Common myeloid progenitor, CD34-positive (primary cell): ENCODE measurements around the gene SLAMF1.

Experiments used
- CTCF ChIA-PET: fragments of 350-600 bp; sonication (Branson Sonifier 250); formaldehyde crosslinking; loops from one replicate; lab custom pipeline; 2021; ENCODE audit warnings: antibody characterized with exemption; lab: Charles Lee
- POLR2A ChIA-PET: fragments of 350-600 bp; sonication (Branson Sonifier 250); formaldehyde crosslinking; loops from one replicate; lab custom pipeline; 2021; ENCODE audit warnings: antibody characterized with exemption; lab: Charles Lee
- DNase-seq, 3 donors: peaks; one replicate each; pipeline versions ENCODE4 v3.0.0 to v3.0.0-alpha.2; 2013
- H3K27ac ChIP-seq, 2 experiments: 1 replicate in 1 of 2; 2 replicates in 1 of 2; pipeline ENCODE4 v1.7.0; 2013; ENCODE audit warnings: inconsistent platforms in 2 of 2, low read length in 2 of 2, mild to moderate bottlenecking in 2 of 2, low read depth in 1 of 2, moderate library complexity in 1 of 2; ENCODE audit not compliant: severe bottlenecking in 2 of 2, insufficient read depth in 1 of 2, poor library complexity in 1 of 2
- H3K27me3 ChIP-seq, 5 experiments: replicated peaks in 2 of 5; 1 replicate in 3 of 5; 2 replicates in 2 of 5; pipeline versions ENCODE4 v1.6.1 to v1.7.0; 2013; ENCODE audit warnings: low read length in 4 of 5, mild to moderate bottlenecking in 2 of 5, moderate library complexity in 2 of 5, inconsistent platforms in 1 of 5; ENCODE audit not compliant: insufficient read depth in 5 of 5, control insufficient read depth in 4 of 5
- H3K36me3 ChIP-seq, 4 experiments: 1 replicate in 2 of 4; 2 replicates in 2 of 4; pipeline versions ENCODE4 v1.6.1 to v1.7.0; 2013; ENCODE audit warnings: low read length in 3 of 4, control low read depth in 1 of 4, mild to moderate bottlenecking in 1 of 4; ENCODE audit not compliant: control insufficient read depth in 4 of 4, insufficient read depth in 4 of 4
- H3K4me1 ChIP-seq, 4 experiments: 1 replicate in 3 of 4; 2 replicates in 1 of 4; pipeline versions ENCODE4 v1.6.1 to v1.7.1; 2013; ENCODE audit warnings: low read length in 3 of 4, mild to moderate bottlenecking in 3 of 4, control low read depth in 1 of 4, inconsistent platforms in 1 of 4, moderate library complexity in 1 of 4; ENCODE audit not compliant: control insufficient read depth in 4 of 4, insufficient read depth in 4 of 4; ENCODE audit errors: control extremely low read depth in 1 of 4
- H3K4me3 ChIP-seq, 7 experiments: 1 replicate in 4 of 7; 2 replicates in 3 of 7; pipeline versions ENCODE4 v1.5.1 to v1.7.0; 2013; ENCODE audit warnings: mild to moderate bottlenecking in 7 of 7, low read length in 6 of 7, moderate library complexity in 6 of 7, inconsistent platforms in 2 of 7, low read depth in 2 of 7, control low read depth in 1 of 7; ENCODE audit not compliant: insufficient read depth in 4 of 7, control insufficient read depth in 1 of 7; ENCODE audit errors: extremely low read depth in 1 of 7
- H3K9me3 ChIP-seq, 5 experiments: 1 replicate in 4 of 5; 2 replicates in 1 of 5; pipeline versions ENCODE4 v1.6.1 to v1.7.1; 2013; ENCODE audit warnings: low read length in 4 of 5, mild to moderate bottlenecking in 2 of 5, inconsistent platforms in 1 of 5, low read depth in 1 of 5, moderate library complexity in 1 of 5; ENCODE audit not compliant: control insufficient read depth in 4 of 5, insufficient read depth in 2 of 5; ENCODE audit errors: control extremely low read depth in 1 of 5
- WGBS: methylation state at CpG from one replicate; pipeline ENCODE4 v1.1.5; 2013; ENCODE audit not compliant: insufficient coverage; 5-methylcytosine and 5-hydroxymethylcytosine counted together

The SLAMF1 gene

GRCh38 chr1:160641323-160642280 lies 5.2 kb downstream of the SLAMF1 start:
- Histone ChIP-seq H3K27ac (no peak overlapping the region), H3K27me3 (no peaks in the 10 kb centered on the region), H3K36me3 (no peaks in the 10 kb centered on the region), H3K4me1 (peaks cover 23 to 64% (median 48%) of the 10 kb centered on the region in 4 experiments), H3K9me3 (no peaks in the 10 kb centered on the region), H3K4me3 (peak overlapping the region in 2 of 7 experiments; percentile 19 to 50)
- WGBS: 100% methylated on average over 1 of the region's 8 CpGs
- ChIA-PET POLR2A (no interaction called here), CTCF (no interaction called here)
- DNase-seq: peak; percentile 57 to 91 (median 88)

- Histone ChIP-seq H3K27me3 (no peaks in the 10 kb centered on the region), H3K4me1 (peaks cover 23 to 54% (median 42%) of the 10 kb centered on the region in 4 experiments), H3K36me3 (no peaks in the 10 kb centered on the region), H3K4me3 (no peak overlapping the region), H3K9me3 (no peaks in the 10 kb centered on the region), H3K27ac (no peak overlapping the region)
- peak in 2 of 3 donors; percentile 48 to 61 for DNase-seq
- ChIA-PET CTCF (interaction anchor here (1.0 to 1.3 kb wide), 3 partner anchors 14 to 212 kb away, joined by 3 to 5 read pairs (median 4); no protein-coding TSS in a partner anchor), POLR2A (interaction anchor here (1.1 kb wide), 1 partner anchor 98 kb away, joined by 3 read pairs; the partner anchor contains the start of gene SLAMF7)
- WGBS: no CpG with 5 or more reads among the region's 2 CpGs
Measured at GRCh38 chr1:160640359-160641123, 6.3 kb downstream of the SLAMF1 start.

- Histone ChIP-seq H3K36me3 (no peaks in the 10 kb centered on the region), H3K4me1 (peaks cover 23 to 54% (median 42%) of the 10 kb centered on the region in 4 experiments), H3K4me3 (no peak overlapping the region), H3K9me3 (no peaks in the 10 kb centered on the region), H3K27me3 (no peaks in the 10 kb centered on the region), H3K27ac (no peak overlapping the region)
- ChIA-PET CTCF (interaction anchor here (0.7 to 1.3 kb wide), 4 partner anchors 13 to 211 kb away, joined by 3 to 5 read pairs (median 4); no protein-coding TSS in a partner anchor), POLR2A (interaction anchor here (1.1 kb wide), 1 partner anchor 99 kb away, joined by 3 read pairs; the partner anchor contains the start of gene SLAMF7)
- no peak for DNase-seq
- 2% methylated on average over 3 of the region's 3 CpGs for WGBS
Measured at GRCh38 chr1:160639652-160640051, 7.2 kb downstream of the SLAMF1 start.

GRCh38 chr1:160638926-160639325 lies 7.9 kb downstream of the SLAMF1 start:
- H3K4me3 ChIP-seq: no peak overlapping the region
- no peaks in the 10 kb centered on the region for H3K36me3 ChIP-seq
- H3K4me1 ChIP-seq: peaks cover 23 to 54% (median 42%) of the 10 kb centered on the region in 4 experiments
- ChIA-PET POLR2A (no interaction called here), CTCF (no interaction called here)
- H3K27me3 ChIP-seq: no peaks in the 10 kb centered on the region
- DNase-seq: no peak
- 97% methylated on average over 5 of the region's 6 CpGs for WGBS
- H3K27ac ChIP-seq: no peak overlapping the region
- H3K9me3 ChIP-seq: no peaks in the 10 kb centered on the region

- Histone ChIP-seq H3K36me3 (no peaks in the 10 kb centered on the region), H3K4me1 (peaks cover 23 to 54% (median 42%) of the 10 kb centered on the region in 4 experiments), H3K9me3 (no peaks in the 10 kb centered on the region), H3K27ac (no peak overlapping the region), H3K27me3 (no peaks in the 10 kb centered on the region), H3K4me3 (no peak overlapping the region)
- 100% methylated on average over 3 of the region's 3 CpGs for WGBS
- CTCF ChIA-PET: no interaction called here
- POLR2A ChIA-PET: no interaction called here
- DNase-seq: no peak
Measured at GRCh38 chr1:160638540-160638857, 8.3 kb downstream of the SLAMF1 start.

GRCh38 chr1:160637821-160638539 lies 8.9 kb downstream of the SLAMF1 start:
- 25% methylated on average over 4 of the region's 5 CpGs for WGBS
- peaks cover 23 to 52% (median 42%) of the 10 kb centered on the region in 4 experiments for H3K4me1 ChIP-seq
- no peak overlapping the region for H3K27ac ChIP-seq
- H3K36me3 ChIP-seq: no peaks in the 10 kb centered on the region
- peak; percentile 56 to 92 (median 91) for DNase-seq
- CTCF ChIA-PET: no interaction called here
- H3K27me3 ChIP-seq: no peaks in the 10 kb centered on the region
- H3K9me3 ChIP-seq: no peaks in the 10 kb centered on the region
- POLR2A ChIA-PET: no interaction called here
- H3K4me3 ChIP-seq: peak overlapping the region in 1 of 7 experiments; percentile 2
